ENCODE results near the gene CDK5RAP1. TPM values are rescaled to one million over a fixed set of nuclear protein-coding genes. Genes with fewer than 3 reads are reported as not detected.

The CDK5RAP1 gene
- total and polyA plus RNA-seq, 9 of the 15 experiments (the other 6 are each of a cell fraction or from before 2014, with no cell fraction given), result 41.6 to 127 (median 58.3) TPM

DNA sequence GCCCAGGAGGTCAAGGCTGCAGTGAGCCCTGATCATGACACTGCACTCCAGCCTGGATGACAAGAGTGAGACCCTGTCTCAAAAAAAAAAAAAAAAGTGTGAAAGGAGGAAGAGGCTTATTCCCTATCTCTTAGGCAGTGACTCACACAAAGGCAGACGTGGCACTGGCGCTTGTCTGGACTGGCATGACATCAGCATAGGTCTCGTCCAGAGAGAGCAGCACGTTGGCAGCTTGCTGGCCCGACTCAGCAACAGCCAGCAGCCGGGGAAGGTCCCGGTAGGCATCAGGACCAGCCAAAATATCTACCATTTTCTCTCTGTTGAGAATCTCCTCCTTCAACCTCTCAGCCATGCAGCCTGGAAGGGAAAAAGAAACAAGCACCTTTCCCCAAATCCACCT lies 14.1 kb downstream of the CDK5RAP1 start (continued):
- TF ChIP-seq HLTF (IDR thresholded peaks at IDR 0.05) (no peak), CSDE1 (IDR thresholded peaks at IDR 0.05) (no peak), HMG20B (CRISPR knock-in tag; IDR thresholded peaks at IDR 0.05) (no peak), STAT5A (IDR thresholded peaks at IDR 0.05; ENCODE audit: borderline replicate concordance, low read length) (no peak)

DNA sequence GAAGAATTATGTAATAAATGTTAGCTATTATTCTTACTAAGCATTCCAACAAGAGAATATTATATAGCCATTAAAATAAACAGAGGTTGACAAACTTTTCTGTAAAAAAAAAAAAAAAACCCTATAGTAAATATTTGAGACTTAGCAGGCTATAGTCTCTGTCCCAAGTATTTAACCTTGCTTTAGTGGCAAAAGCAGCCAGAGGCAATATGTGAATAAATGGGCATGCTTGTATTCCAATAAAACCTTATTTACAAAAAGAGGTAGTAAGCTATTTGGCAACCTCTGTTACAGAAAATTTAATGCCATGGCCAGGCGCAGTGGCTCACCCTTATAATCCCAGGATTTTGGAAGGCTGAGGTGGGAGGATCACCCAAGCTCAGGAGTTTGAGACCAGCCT lies 14.6 kb downstream of the CDK5RAP1 start:
- Histone ChIP-seq H3K4me2 (ENCODE audit: insufficient read depth, low read length) (no peak overlapping the region), H3K27ac (ENCODE audit: extremely low read depth, low read depth, low read length) (no peak overlapping the region), H3K36me3 (ENCODE audit: control insufficient read depth, insufficient read depth, low read length) (peaks cover 62% of the 10 kb centered on the region), H2AFZ (ENCODE audit: low read depth, low read length) (no peak overlapping the region), H3K79me2 (ENCODE audit: control insufficient read depth, insufficient read depth, low read length) (no peaks in the 10 kb centered on the region), H3K4me1 (replicated peaks in 1 of 2; ENCODE audit: control insufficient read depth in 2 of 2, insufficient read depth in 2 of 2, low read length in 2 of 2) (no peaks in the 10 kb centered on the region), H3K4me3 (no peak overlapping the region), H3K9me3 (replicated peaks; ENCODE audit: control insufficient read depth, insufficient read depth, low read depth, low read length) (no peaks in the 10 kb centered on the region), H4K20me1 (replicated peaks; ENCODE audit: control insufficient read depth, insufficient read depth, low read length) (no peaks in the 10 kb centered on the region), H3K27me3 (ENCODE audit: control insufficient read depth in 2 of 2, insufficient read depth in 2 of 2, low read length in 2 of 2) (no peaks in the 10 kb centered on the region), H3K9me1 (ENCODE audit: control insufficient read depth, insufficient read depth, low read length) (no peaks in the 10 kb centered on the region), H3K9ac (ENCODE audit: insufficient read depth in 1 of 2, low read depth in 2 of 2, low read length in 2 of 2) (no peak overlapping the region)
- no TSS peak for BruUV-seq (replicated peaks)
- in situ Hi-C loops (cut with MboI) (no loop called here), intact Hi-C loops (cut with micrococcal nuclease) (no loop called here)
- no peak for TF ChIP-seq ASH1L (IDR thresholded peaks at IDR 0.05; ENCODE audit: borderline replicate concordance, low read depth, partially characterized antibody)
- no peak for TF ChIP-seq NBN (IDR thresholded peaks at IDR 0.05; ENCODE audit: low read depth)
- TF ChIP-seq MTF1 (CRISPR knock-in tag; IDR thresholded peaks at IDR 0.05; ENCODE audit: borderline replicate concordance), result no peak
- TF ChIP-seq XRCC3 (IDR thresholded peaks at IDR 0.05), result no peak
- TF ChIP-seq HNRNPK (IDR thresholded peaks at IDR 0.05; ENCODE audit: low read depth, low read length, poor library complexity, severe bottlenecking), result no peak
- no peak for TF ChIP-seq BCL6 (CRISPR knock-in tag; IDR thresholded peaks at IDR 0.05)
- no peak for TF ChIP-seq ZBTB1 (CRISPR knock-in tag; IDR thresholded peaks at IDR 0.05; ENCODE audit: borderline replicate concordance, low read depth)
- no peak for TF ChIP-seq MTA1 (IDR thresholded peaks at IDR 0.05; ENCODE audit: borderline replicate concordance)
- TF ChIP-seq, protein P1, sequence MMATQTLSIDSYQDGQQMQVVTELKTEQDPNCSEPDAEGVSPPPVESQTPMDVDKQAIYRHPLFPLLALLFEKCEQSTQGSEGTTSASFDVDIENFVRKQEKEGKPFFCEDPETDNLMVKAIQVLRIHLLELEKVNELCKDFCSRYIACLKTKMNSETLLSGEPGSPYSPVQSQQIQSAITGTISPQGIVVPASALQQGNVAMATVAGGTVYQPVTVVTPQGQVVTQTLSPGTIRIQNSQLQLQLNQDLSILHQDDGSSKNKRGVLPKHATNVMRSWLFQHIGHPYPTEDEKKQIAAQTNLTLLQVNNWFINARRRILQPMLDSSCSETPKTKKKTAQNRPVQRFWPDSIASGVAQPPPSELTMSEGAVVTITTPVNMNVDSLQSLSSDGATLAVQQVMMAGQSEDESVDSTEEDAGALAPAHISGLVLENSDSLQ (IDR thresholded peaks at IDR 0.05), result no peak
- TF ChIP-seq, protein P2, sequence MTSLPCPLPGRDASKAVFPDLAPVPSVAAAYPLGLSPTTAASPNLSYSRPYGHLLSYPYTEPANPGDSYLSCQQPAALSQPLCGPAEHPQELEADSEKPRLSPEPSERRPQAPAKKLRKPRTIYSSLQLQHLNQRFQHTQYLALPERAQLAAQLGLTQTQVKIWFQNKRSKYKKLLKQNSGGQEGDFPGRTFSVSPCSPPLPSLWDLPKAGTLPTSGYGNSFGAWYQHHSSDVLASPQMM (CRISPR knock-in tag; IDR thresholded peaks at IDR 0.05), result no peak
- no peak for TF ChIP-seq RBM25 (IDR thresholded peaks at IDR 0.05; ENCODE audit: low read depth, low read length, severe bottlenecking)
- no peak for TF ChIP-seq ZNF175 (CRISPR knock-in tag; IDR thresholded peaks at IDR 0.05; ENCODE audit: low read depth)
- no peak for TF ChIP-seq ARID2 (IDR thresholded peaks at IDR 0.05)
- FAIRE-seq, result no peak
- 100% methylated on average over 1 of the region's 1 CpG for WGBS (ENCODE audit: insufficient coverage, low coverage, missing lambda C conversion rate)
- ChIA-PET POLR2A (no interaction called here), CTCF (ENCODE audit: low intra/inter-chr PET ratio) (no interaction called here)
- DNase-seq (ENCODE audit: extremely low read depth in 1 of 4, low spot score in 3 of 4), result no peak
- ATAC-seq, result no peak
